A673 (cell line): ENCODE data around the gene NAT8L.
A peak's percentile ranks its signal among the peaks of the same experiment; 100 is the strongest.

Source experiments
- CTCF ChIP-seq: fragments of 300-800, 200-600 bp; sonication (generic); conservative IDR thresholded peaks from 2 replicates; pipeline ENCODE4 v1.5.1; 2017; ENCODE audit warnings: low read depth, mild to moderate bottlenecking, antibody characterized with exemption, low read length, moderate library complexity, mixed read lengths
- EZH2 ChIP-seq: fragments of 200-600 bp; sonication (generic); IDR thresholded peaks from 2 replicates; pipeline ENCODE4 v1.6.1; 2017; ENCODE audit warnings: borderline replicate concordance, low read depth, mild to moderate bottlenecking, mixed read lengths, antibody characterized with exemption, low read length; ENCODE audit not compliant: poor library complexity, severe bottlenecking

DNA sequence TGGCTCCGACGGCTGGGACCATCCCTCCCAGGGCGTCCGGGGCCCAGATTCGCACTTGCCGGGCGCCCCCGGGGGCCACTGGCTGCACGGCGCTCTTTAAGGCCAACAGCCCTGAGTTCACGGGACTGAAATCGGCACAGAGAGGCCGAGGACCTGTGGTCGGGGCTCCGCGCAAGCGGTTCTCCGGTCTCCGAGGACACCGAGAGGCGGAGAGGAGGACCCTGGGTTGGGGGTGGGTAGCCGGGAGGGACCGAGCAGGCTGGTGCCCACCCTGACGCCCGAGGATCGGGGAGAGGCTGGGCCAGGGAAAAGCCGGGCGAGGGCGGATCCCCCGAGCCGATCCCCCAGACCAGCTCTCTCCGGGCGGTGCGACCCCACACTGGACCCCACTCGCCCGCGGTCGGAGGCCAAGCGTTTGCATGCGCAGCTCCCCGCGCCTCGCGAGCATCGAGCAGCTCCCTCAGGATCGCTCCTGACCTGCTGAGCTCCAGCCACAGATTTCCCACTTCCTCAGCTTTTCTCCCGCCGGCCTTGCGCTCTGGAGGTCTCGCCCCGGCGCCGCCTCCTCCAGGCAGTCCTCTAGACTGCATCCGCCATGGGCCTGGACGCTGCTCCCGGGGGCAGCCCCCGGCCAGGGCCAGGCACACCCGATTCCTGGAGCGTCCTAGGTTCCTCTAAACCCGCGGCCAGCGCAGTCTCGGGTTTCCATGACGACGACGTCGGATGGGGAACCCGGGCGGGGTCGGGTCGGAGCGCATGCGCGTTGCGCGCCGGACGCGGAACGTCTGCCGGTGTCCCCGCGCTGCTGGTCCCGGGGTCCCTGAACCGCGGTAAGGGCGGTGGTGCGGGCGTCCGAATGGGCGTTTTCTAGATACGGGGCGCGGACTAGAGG is 17.6 kb upstream of the NAT8L start:
- no peak for TF ChIP-seq CTCF
- peak; percentile 78 for TF ChIP-seq EZH2
